DOHH2 (cell line): ENCODE results near the gene PHF2.

Source experiments
- H3F3A ChIP-seq: fragments of 200-600 bp; sonication (generic), shearing (Covaris generic); 2 replicates; pipeline ENCODE4 v1.6.0; 2016; ENCODE audit warnings: antibody characterized with exemption, mild to moderate bottlenecking; ENCODE audit not compliant: control insufficient read depth, insufficient read depth
- H3K27ac ChIP-seq: fragments of 200-600 bp; sonication (generic); 2 replicates; pipeline ENCODE4 v1.5.1; 2014; ENCODE audit warnings: low read depth, mild to moderate bottlenecking, low read length, moderate library complexity
- H3K27me3 ChIP-seq: fragments of 200-600 bp; sonication (generic); 2 replicates; pipeline ENCODE4 v1.6.1; 2014; ENCODE audit warnings: mild to moderate bottlenecking, low read length, mixed read lengths; ENCODE audit not compliant: control insufficient read depth
- H3K36me3 ChIP-seq: fragments of 200-600 bp; sonication (generic); 2 replicates; pipeline ENCODE4 v1.6.1; 2014; ENCODE audit warnings: mild to moderate bottlenecking, low read length, moderate library complexity, mixed read lengths; ENCODE audit not compliant: control insufficient read depth
- H3K4me1 ChIP-seq: fragments of 200-600 bp; sonication (generic); 2 replicates; pipeline ENCODE4 v1.6.1; 2014; ENCODE audit warnings: mild to moderate bottlenecking, low read length, mixed read lengths; ENCODE audit not compliant: control insufficient read depth
- H3K4me2 ChIP-seq: fragments of 200-600 bp; sonication (generic); 2 replicates; pipeline ENCODE4 v1.6.0; 2014; ENCODE audit warnings: mild to moderate bottlenecking, low read length, moderate library complexity
- H3K4me3 ChIP-seq: fragments of 200-600 bp; sonication (generic); 2 replicates; pipeline ENCODE4 v1.5.1; 2014; ENCODE audit warnings: mild to moderate bottlenecking, low read length, mixed read lengths
- H3K79me2 ChIP-seq: fragments of 200-600 bp; sonication (generic); 2 replicates; pipeline ENCODE4 v1.6.1; 2014; ENCODE audit warnings: mild to moderate bottlenecking, low read length, mixed read lengths; ENCODE audit not compliant: control insufficient read depth
- H3K9me2 ChIP-seq: fragments of 200-600 bp; sonication (generic); replicated peaks from 2 replicates; pipeline ENCODE4 v1.6.1; 2014; ENCODE audit warnings: mild to moderate bottlenecking, low read length, mixed read lengths; ENCODE audit not compliant: control insufficient read depth
- H3K9me3 ChIP-seq: fragments of 200-600 bp; sonication (generic); 2 replicates; pipeline ENCODE4 v1.6.1; 2014; ENCODE audit warnings: antibody characterized with exemption, low read length, mixed read lengths; ENCODE audit not compliant: control insufficient read depth, insufficient read depth
- H4K20me1 ChIP-seq: fragments of 200-600 bp; sonication (generic); 2 replicates; pipeline ENCODE4 v1.6.0; 2014; ENCODE audit warnings: low read depth, mild to moderate bottlenecking, antibody characterized with exemption, low read length, moderate library complexity; ENCODE audit not compliant: control insufficient read depth, insufficient read depth
- EZH2phosphoT487 ChIP-seq: fragments of 200-600 bp; sonication (generic); IDR thresholded peaks from 2 replicates; pipeline ENCODE4 v1.6.1; 2017; ENCODE audit warnings: borderline replicate concordance, mild to moderate bottlenecking, antibody characterized with exemption, low read length, moderate library complexity, mixed read lengths
- TF ChIP-seq, protein P1 (sequence below): fragments of 200-600 bp; sonication (generic); IDR thresholded peaks from one replicate; pipeline ENCODE4 v1.5.1; 2014; ENCODE audit warnings: antibody characterized with exemption, mild to moderate bottlenecking, low read depth, low read length; ENCODE audit not compliant: poor library complexity, severe bottlenecking

PHF2 gene

GRCh38 chr9:93677641-93678136 is 101.3 kb downstream of the PHF2 start:
- no peak for TF ChIP-seq EZH2phosphoT487
- TF ChIP-seq, protein P1, sequence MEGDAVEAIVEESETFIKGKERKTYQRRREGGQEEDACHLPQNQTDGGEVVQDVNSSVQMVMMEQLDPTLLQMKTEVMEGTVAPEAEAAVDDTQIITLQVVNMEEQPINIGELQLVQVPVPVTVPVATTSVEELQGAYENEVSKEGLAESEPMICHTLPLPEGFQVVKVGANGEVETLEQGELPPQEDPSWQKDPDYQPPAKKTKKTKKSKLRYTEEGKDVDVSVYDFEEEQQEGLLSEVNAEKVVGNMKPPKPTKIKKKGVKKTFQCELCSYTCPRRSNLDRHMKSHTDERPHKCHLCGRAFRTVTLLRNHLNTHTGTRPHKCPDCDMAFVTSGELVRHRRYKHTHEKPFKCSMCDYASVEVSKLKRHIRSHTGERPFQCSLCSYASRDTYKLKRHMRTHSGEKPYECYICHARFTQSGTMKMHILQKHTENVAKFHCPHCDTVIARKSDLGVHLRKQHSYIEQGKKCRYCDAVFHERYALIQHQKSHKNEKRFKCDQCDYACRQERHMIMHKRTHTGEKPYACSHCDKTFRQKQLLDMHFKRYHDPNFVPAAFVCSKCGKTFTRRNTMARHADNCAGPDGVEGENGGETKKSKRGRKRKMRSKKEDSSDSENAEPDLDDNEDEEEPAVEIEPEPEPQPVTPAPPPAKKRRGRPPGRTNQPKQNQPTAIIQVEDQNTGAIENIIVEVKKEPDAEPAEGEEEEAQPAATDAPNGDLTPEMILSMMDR, result no peak
- Histone ChIP-seq H3K4me3 (no peak overlapping the region), H3K27ac (no peak overlapping the region), H3K36me3 (no peaks in the 10 kb centered on the region), H4K20me1 (no peaks in the 10 kb centered on the region), H3K4me1 (no peaks in the 10 kb centered on the region), H3K9me2 (no peaks in the 10 kb centered on the region), H3K79me2 (no peaks in the 10 kb centered on the region), H3F3A (0 out of 2 replicates have a peak, but pooled peaks cover 3% of the 10 kb centered on the region), H3K27me3 (no peaks in the 10 kb centered on the region), H3K4me2 (no peak overlapping the region), H3K9me3 (no peaks in the 10 kb centered on the region)

DNA sequence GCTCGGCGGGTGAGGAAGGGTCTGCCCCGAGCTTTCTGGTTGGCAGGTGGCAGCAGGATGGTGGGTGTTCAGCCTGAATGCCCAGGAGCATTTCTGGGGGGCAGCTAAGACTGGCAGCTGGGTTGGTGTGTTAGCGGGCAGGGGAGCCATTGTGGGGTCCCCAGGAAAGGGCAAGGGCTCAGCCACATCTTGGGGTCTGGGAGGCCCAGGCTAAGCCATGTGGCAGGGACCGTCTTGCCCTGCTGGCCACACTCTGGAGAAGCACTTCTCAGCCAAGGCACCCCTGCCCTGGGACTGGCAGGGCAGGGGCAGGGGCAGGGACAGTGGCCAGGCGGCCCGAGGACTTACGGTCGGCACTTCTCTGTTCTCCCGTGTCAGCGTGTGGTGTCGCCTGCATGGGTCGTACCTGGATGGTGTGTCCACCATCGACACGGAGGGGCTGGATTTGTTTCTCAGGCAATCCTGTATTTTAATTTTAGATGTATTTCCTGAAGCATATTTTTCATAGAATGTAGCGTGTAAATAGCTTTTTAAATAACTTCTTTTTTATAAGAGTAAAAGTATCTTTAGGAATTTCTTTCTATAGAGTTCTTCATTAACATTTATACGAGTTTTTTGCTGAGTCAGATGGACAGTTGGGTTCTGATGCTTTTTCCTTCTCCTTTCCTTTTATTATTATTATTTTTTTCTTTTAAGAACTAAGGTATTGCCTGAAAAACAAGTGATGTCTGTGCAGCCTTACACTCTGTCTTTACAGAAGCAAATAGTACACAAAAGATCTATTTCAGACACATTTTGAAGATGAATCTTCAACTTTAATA is 102.0 kb downstream of the PHF2 start:
- H3K4me2 ChIP-seq, result no peak overlapping the region
- H3K79me2 ChIP-seq, result no peaks in the 10 kb centered on the region
- no peak overlapping the region for H3K27ac ChIP-seq
- no peaks in the 10 kb centered on the region for H3K36me3 ChIP-seq
- no peak for TF ChIP-seq EZH2phosphoT487
- TF ChIP-seq, protein P1, result no peak
- H3K4me1 ChIP-seq, result no peaks in the 10 kb centered on the region
- no peaks in the 10 kb centered on the region for H4K20me1 ChIP-seq
- H3K27me3 ChIP-seq, result no peaks in the 10 kb centered on the region
- 0 out of 2 replicates have a peak, but pooled peaks cover 3% of the 10 kb centered on the region for H3F3A ChIP-seq
- no peaks in the 10 kb centered on the region for H3K9me2 ChIP-seq
- no peaks in the 10 kb centered on the region for H3K9me3 ChIP-seq
- no peak overlapping the region for H3K4me3 ChIP-seq

DNA sequence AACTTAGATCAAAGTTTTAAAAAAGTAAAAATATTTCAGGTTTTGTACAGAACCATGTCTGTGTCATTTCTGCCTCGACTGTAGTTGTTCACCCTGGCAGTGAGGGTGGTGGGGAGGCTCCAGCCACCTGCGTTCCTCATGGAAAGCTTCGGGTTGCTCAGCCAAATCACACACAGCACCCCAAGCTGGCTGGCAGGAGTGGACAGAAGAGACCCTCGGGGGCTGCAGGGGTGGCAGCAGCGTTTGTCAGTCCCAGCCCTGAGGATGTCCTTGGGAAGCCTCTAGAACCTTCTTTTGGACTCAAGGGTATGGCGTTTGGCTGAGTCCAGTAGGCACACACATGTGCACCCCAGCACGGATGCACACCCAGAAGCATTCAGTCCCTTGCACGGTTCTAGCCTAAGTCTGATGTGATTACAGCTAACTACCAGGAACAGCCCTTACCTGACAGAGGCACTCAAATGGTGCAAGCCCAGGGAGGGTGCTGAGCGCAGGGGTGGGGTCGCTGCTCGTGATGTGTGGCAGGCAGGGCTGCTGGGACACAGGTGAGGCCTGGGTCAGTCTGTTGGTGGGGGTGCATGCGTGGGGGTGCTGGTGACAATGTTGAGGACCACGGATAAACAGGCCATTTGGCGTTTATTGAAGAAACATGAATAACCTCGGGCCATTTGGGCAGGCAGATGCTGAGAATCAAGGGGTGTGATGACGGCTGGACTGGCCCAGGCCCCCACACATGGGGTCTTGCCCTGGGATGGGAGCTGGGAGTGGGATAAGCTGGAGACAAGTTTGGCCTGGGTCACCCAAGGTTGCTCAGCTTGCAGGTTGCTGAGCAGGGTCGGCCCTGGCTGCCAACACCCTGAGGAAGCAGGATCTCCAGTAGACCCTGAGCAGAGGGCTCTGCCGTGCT is 103.4 kb downstream of the PHF2 start:
- Histone ChIP-seq H3K4me2 (no peak overlapping the region), H3F3A (0 out of 2 replicates have a peak, but pooled peaks cover 3% of the 10 kb centered on the region), H3K27ac (no peak overlapping the region), H3K79me2 (no peaks in the 10 kb centered on the region), H3K9me3 (no peaks in the 10 kb centered on the region), H3K4me1 (no peaks in the 10 kb centered on the region), H4K20me1 (no peaks in the 10 kb centered on the region), H3K36me3 (no peaks in the 10 kb centered on the region), H3K4me3 (no peak overlapping the region), H3K27me3 (no peaks in the 10 kb centered on the region), H3K9me2 (no peaks in the 10 kb centered on the region)
- TF ChIP-seq EZH2phosphoT487, result no peak
- TF ChIP-seq, protein P1, result no peak
